ENCODE data around the gene OAS1. TPM values are rescaled to one million over a fixed set of nuclear protein-coding genes. Genes with fewer than 3 reads are reported as not detected.

The OAS1 gene
- total and polyA plus RNA-seq, 2 donors (not counting 1 experiment from before 2014, with no cell fraction given), result 48.3 to 70.2 TPM

- no peak for ATAC-seq (ENCODE audit: low read depth)
- Histone ChIP-seq H3K27me3 (replicated peaks in 1 of 4; ENCODE audit: control extremely low read depth in 1 of 4, control insufficient read depth in 3 of 4, insufficient read depth in 4 of 4, low read length in 3 of 4) (no peaks in the 10 kb centered on the region), H3K9ac (ENCODE audit: low read length) (no peak overlapping the region), H3K4me2 (replicated peaks; ENCODE audit: low read depth, low read length, poor library complexity, severe bottlenecking) (no peak overlapping the region), H2AFZ (ENCODE audit: insufficient read depth, low read depth, low read length, poor library complexity, severe bottlenecking) (no peak overlapping the region), H3K79me2 (ENCODE audit: control insufficient read depth, insufficient read depth, low read length) (peaks cover 33% of the 10 kb centered on the region), H3K9me3 (ENCODE audit: control extremely low read depth in 1 of 3, control insufficient read depth in 2 of 3, insufficient read depth in 1 of 3, low read length in 2 of 3) (peaks cover 0 to 15% (median 5%) of the 10 kb centered on the region in 3 donors), H4K20me1 (ENCODE audit: control insufficient read depth, insufficient read depth, low read length, poor library complexity, severe bottlenecking) (peaks cover 21% of the 10 kb centered on the region), H3K4me1 (ENCODE audit: control insufficient read depth in 2 of 2, insufficient read depth in 2 of 2, low read length in 2 of 2) (peaks cover 0 to under 1% of the 10 kb centered on the region in 2 donors), H3K36me3 (replicated peaks in 1 of 2; ENCODE audit: control extremely low read depth in 1 of 2, control insufficient read depth in 1 of 2, extremely low read depth in 1 of 2, insufficient read depth in 2 of 2, low read length in 1 of 2) (peaks cover 1 to 74% of the 10 kb centered on the region in 2 experiments), H3K27ac (ENCODE audit: low read length in 2 of 2) (no peak overlapping the region), H3K4me3 (ENCODE audit: control extremely low read depth in 1 of 5, extremely low read depth in 1 of 5, insufficient read depth in 1 of 5, low read depth in 2 of 5, low read length in 4 of 5) (no peak overlapping the region)
- no peak overlapping the region for H3K4me3 Mint-ChIP-seq
- no peak for DNase-seq
- TF ChIP-seq CTCF (IDR thresholded peaks at IDR 0.05) (no peak), EZH2 (IDR thresholded peaks at IDR 0.05; ENCODE audit: borderline replicate concordance, insufficient read depth, low read depth, low read length, poor library complexity, severe bottlenecking) (no peak)
- peaks cover 7% of the 10 kb centered on the region for H3K9me3 Mint-ChIP-seq (ENCODE audit: insufficient read depth)
- WGBS (ENCODE audit: insufficient coverage), result 100% methylated on average over 2 of the region's 5 CpGs
- no peak overlapping the region for H3K27ac Mint-ChIP-seq
- POLR2A ChIA-PET, result interaction anchor here (0.9 kb wide), 1 partner anchor 9 kb away, joined by 3 read pairs; the partner anchor contains the start of gene OAS1
- no peaks in the 10 kb centered on the region for H3K27me3 Mint-ChIP-seq
- intact Hi-C loops (cut with micrococcal nuclease), result no loop called here
- CTCF ChIA-PET, result interaction anchor here (1.1 kb wide), 1 partner anchor 11 kb away, joined by 3 read pairs; no protein-coding TSS in a partner anchor
- peaks cover 21% of the 10 kb centered on the region for H3K4me1 Mint-ChIP-seq
Measured at GRCh38 chr12:112916270-112916669, 9.5 kb downstream of the OAS1 start.

- no peaks in the 10 kb centered on the region for H3K9me3 Mint-ChIP-seq (ENCODE audit: insufficient read depth)
- Histone ChIP-seq H3K36me3 (replicated peaks in 1 of 2; ENCODE audit: control extremely low read depth in 1 of 2, control insufficient read depth in 1 of 2, extremely low read depth in 1 of 2, insufficient read depth in 2 of 2, low read length in 1 of 2) (peaks cover 1 to 54% of the 10 kb centered on the region in 2 experiments), H3K9ac (ENCODE audit: low read length) (no peak overlapping the region), H3K27ac (ENCODE audit: low read length in 2 of 2) (no peak overlapping the region), H3K9me3 (ENCODE audit: control extremely low read depth in 1 of 3, control insufficient read depth in 2 of 3, insufficient read depth in 1 of 3, low read length in 2 of 3) (no peaks in the 10 kb centered on the region), H3K4me3 (ENCODE audit: control extremely low read depth in 1 of 5, extremely low read depth in 1 of 5, insufficient read depth in 1 of 5, low read depth in 2 of 5, low read length in 4 of 5) (no peak overlapping the region), H3K4me2 (replicated peaks; ENCODE audit: low read depth, low read length, poor library complexity, severe bottlenecking) (no peak overlapping the region), H3K27me3 (replicated peaks in 1 of 4; ENCODE audit: control extremely low read depth in 1 of 4, control insufficient read depth in 3 of 4, insufficient read depth in 4 of 4, low read length in 3 of 4) (no peaks in the 10 kb centered on the region), H3K4me1 (ENCODE audit: control insufficient read depth in 2 of 2, insufficient read depth in 2 of 2, low read length in 2 of 2) (no peaks in the 10 kb centered on the region), H3K79me2 (ENCODE audit: control insufficient read depth, insufficient read depth, low read length) (peaks cover 12% of the 10 kb centered on the region), H2AFZ (ENCODE audit: insufficient read depth, low read depth, low read length, poor library complexity, severe bottlenecking) (no peak overlapping the region), H4K20me1 (ENCODE audit: control insufficient read depth, insufficient read depth, low read length, poor library complexity, severe bottlenecking) (peaks cover 12% of the 10 kb centered on the region)
- peaks cover 21% of the 10 kb centered on the region for H3K4me1 Mint-ChIP-seq
- H3K4me3 Mint-ChIP-seq, result no peak overlapping the region
- WGBS (ENCODE audit: insufficient coverage), result 98% methylated on average over 3 of the region's 6 CpGs
- DNase-seq (no peak), ATAC-seq (ENCODE audit: low read depth) (no peak)
- no peaks in the 10 kb centered on the region for H3K27me3 Mint-ChIP-seq
- TF ChIP-seq CTCF (IDR thresholded peaks at IDR 0.05) (no peak), EZH2 (IDR thresholded peaks at IDR 0.05; ENCODE audit: borderline replicate concordance, insufficient read depth, low read depth, low read length, poor library complexity, severe bottlenecking) (no peak)
- H3K27ac Mint-ChIP-seq, result no peak overlapping the region
- POLR2A ChIA-PET, result no interaction called here
- CTCF ChIA-PET, result interaction anchor here (1.2 to 1.5 kb wide), 2 partner anchors 12 to 74 kb away, joined by 3 to 4 read pairs; no protein-coding TSS in a partner anchor
- intact Hi-C loops (cut with micrococcal nuclease), result no loop called here
Measured at GRCh38 chr12:112919121-112919520, 12.4 kb downstream of the OAS1 start.
